HG02884 (cell line): ENCODE results near the gene VPS9D1.

Experiments
- ATAC-seq: cut with Tn5 transposase; IDR thresholded peaks from one replicate; pipeline ENCODE4 v1.9.1; 2021; ENCODE audit warnings: mild to moderate bottlenecking, moderate library complexity; ENCODE audit not compliant: unreplicated experiment

VPS9D1 gene

DNA sequence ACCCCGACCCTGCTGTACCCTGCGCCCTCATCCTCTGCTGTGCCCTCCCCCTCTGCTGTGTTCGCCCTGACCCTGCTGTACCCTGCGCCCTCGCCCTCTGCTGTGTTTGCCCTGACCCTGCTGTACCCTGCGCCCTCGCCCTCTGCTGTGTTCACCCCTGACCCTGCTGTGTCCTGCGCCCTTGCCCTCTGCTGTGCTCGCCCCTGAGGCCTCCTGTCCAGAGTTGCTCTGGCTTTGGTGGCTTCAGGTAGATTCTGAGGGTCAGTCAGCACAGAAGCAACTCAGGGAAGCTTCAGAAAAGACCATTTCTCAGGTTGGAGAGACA is 12.2 kb upstream of the VPS9D1 start:
- no peak for ATAC-seq

DNA sequence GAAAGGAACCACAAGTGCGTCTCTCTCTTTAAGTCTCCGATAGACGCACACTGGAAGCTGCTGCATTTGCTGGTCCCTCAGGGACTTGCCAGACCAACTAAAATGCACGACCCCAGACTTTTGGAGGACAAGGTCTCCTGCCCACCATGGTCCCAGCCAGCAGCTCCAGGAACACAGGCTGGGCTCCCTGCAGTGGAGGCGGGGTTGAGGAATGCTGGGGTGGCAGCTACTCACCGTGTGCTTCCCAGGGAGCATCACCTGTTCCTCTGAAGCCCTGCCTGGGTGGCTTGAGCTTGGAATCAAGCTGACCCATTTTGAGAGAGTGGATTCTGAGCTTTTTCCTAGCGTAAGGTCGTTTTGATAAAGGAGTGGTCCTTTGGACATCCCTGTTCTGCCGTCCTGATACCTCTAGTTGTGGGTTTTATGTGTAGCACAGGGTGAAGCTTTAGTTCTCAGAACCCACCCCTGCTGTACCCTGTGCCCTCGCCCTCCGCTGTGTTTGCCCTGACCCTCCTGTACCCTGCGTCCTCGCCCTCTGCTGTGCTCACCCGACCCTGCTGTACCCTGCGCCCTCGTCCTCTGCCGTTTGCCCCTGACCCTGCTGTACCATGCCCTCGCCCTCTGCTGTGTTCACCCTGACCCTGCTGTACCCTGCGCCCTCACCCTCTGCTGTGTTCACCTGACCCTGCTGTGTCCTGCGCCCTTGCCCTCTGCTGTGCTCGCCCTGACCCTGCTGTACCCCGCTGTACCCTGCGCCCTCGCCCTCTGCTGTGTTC is 11.6 kb upstream of the VPS9D1 start:
- no peak for ATAC-seq

DNA sequence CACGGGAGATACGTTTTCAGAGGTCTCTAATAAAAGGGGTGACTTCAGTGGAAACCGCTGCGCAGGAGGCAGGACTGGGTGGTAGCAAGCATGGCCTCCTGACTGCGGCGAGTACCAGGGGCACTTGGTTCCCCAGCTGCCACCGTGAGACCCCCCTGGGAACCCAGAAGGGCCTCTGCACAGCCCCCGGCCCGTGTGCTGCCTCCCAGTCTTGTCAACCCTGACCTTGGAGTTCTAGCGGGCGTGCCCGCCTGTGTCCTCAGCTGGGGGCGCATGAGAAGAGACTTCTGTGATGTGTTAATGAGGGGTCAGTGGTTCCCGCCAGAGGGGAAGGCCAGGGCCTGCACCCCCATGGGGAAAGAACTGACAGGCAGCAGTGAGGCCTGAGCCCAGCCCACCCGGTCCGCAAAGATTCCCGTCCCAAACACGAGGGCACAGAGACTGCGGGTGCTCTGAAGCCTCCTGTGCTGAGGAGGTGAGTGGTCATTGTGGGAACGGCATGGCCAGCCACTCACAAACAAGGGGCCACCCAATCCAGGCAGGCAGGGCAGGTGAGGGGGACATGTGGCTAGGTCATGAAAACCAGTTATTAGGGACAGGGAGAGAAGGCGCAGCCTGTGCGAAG is 10.0 kb upstream of the VPS9D1 start:
- no peak for ATAC-seq

DNA sequence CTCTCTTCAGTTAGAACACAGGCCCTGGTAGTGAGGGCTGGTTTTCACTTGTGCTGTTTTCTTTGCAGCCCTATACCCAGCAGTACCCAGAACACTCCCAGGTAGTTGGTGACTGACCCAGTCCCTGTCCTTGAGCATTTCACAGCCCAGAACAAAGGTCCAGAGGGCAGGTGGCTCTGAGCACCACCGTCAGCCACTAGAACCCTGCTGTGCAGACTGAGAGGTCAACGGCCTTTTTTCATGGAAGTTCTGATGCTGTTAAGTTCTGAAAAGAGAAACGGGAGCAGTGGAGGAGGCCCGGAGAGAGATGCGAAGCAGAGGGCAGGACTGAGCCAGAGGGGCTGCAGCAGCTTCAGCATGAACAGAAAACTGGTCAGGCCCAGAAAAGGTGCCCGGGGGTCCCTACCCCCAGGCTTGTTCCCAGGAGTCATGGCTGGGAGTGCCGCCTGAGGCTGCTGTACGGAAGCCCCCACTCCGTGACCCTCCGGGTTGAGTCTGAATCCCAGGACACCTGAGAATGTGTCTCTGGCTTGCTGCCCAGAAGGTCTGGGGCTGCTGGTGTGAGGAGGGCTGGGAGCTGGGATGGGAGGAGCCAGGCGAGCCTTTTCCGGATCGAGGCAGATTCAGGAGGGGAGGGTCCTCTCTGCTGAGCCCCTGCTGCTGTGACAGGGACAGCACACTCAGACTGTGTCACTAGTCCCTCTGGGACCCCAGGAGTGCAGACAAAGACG is 9.3 kb upstream of the VPS9D1 start:
- no peak for ATAC-seq

DNA sequence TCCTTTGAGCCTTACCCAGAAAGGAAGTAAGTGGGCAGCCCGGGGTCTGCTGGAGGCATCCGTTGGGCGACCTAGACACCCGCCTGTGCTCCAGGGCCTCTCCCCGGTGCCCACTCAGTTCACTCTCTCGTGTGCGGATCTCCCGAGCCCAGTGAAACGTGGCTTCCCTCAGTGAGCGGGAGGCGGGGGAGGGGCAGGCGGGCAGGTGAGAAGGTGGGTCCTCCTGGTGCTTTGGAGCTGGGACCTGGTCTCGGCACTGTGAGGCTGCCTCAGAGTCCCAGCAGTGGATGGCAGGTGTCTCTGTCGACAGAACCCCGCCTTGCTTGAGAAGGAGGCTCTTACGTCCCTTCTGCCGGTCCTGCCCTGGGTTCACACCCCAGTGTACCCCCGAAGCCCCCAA is 8.6 kb upstream of the VPS9D1 start:
- no peak for ATAC-seq

DNA sequence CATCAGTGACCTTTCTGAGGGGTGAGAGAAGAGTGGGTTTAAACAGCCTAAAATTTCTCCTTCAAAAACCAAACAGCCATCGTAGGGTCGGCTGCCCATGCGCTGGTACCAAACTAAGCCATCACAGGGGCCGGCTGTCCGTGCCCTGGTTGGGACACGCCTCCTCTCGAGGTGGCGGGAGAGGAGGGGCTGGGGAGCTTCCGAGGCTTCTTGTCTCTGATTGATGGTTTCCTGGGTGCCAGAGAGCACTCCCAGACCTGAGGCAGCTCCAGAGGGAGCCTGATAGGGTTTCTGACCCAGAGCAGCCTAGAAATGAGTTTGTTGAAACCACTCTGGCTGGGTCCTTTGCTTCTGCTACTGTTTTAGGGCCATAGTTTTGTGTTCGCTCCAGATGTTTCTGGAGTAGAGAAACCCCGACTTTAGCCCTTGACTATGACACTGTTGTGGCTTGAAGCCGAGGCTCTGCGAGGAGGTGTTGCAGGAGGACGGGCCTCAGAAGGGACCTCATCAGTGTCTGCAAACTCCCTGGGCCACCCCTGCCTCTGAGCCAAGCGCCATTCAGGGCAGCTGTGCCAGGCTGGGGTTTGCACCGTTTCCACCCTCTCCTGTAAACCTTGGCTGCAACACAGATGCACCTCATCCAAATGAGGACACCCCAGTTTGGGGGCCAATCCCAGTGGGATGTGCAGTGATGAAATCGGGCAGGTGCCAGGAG is 6.9 kb upstream of the VPS9D1 start:
- ATAC-seq: no peak

DNA sequence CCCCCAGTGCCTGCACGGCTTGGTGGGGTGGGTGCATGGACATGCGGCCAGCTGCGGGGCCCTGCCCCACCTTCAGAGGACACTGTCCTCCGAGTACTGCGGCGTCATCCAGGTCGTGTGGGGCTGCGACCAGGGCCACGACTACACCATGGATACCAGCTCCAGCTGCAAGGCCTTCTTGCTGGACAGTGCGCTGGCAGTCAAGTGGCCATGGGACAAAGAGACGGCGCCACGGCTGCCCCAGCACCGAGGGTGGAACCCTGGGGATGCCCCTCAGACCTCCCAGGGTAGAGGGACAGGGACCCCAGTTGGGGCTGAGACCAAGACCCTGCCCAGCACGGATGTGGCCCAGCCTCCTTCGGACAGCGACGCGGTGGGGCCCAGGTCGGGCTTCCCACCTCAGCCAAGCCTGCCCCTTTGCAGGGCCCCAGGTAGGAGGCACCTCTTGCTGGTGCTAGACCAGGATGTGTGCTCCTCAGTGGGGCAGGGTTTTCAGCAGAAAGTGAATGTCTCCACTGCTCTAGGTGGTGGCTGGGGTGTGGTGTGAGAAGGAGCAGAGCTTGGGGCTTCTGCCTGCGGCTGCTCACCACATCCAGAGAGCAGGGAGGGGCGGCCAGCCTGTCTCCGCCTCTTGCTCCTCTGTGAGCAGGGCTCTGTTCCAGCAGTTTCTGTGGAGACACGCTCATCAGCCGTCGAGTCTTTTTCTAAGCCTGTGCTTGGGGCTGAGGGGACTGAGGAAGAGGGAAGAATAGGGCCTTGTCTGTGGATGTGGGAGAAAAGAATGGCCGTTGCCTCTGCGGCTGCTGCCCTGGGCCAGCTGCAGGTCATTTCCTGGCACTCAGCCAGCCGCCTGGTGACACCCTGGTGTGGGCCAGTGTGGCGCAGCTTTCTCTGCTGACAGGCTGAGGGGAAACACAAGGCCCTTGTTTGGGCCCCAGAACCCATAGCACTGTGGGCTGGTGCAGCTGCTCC is 2.9 kb upstream of the VPS9D1 start:
- ATAC-seq: no peak

DNA sequence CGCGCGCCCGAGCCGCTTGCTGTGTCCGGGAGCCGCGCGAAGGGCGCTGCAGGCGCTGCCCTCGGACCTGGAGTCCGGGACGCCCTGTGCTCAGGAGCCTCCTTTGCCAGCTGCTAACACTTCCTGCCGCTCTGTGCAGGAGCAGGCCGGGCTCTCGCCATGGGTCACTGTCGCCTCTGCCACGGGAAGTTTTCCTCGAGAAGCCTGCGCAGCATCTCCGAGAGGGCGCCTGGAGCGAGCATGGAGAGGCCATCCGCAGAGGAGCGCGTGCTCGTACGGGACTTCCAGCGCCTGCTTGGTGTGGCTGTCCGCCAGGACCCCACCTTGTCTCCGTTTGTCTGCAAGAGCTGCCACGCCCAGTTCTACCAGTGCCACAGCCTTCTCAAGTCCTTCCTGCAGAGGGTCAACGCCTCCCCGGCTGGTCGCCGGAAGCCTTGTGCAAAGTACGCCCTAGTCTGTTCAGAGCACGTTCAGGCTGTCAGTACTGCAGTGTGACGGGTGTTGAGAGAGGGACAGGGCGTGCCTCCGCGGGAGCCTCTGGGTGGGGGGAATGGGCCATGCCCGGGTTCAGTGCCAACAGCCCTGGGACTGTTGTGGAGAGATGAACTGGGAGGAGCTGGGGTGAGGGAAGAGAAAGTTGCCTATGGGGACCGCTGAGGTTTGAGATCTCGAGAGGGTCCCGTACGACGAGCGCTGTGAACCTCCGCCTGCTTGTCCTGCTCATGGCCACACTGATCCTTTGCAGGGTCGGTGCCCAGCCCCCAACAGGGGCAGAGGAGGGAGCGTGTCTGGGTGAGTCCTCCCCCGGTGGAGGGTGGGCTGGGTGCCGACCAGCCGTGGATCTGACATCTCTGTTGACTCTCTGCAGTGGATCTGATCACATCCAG is 1.9 kb upstream of the VPS9D1 start:
- no peak for ATAC-seq

DNA sequence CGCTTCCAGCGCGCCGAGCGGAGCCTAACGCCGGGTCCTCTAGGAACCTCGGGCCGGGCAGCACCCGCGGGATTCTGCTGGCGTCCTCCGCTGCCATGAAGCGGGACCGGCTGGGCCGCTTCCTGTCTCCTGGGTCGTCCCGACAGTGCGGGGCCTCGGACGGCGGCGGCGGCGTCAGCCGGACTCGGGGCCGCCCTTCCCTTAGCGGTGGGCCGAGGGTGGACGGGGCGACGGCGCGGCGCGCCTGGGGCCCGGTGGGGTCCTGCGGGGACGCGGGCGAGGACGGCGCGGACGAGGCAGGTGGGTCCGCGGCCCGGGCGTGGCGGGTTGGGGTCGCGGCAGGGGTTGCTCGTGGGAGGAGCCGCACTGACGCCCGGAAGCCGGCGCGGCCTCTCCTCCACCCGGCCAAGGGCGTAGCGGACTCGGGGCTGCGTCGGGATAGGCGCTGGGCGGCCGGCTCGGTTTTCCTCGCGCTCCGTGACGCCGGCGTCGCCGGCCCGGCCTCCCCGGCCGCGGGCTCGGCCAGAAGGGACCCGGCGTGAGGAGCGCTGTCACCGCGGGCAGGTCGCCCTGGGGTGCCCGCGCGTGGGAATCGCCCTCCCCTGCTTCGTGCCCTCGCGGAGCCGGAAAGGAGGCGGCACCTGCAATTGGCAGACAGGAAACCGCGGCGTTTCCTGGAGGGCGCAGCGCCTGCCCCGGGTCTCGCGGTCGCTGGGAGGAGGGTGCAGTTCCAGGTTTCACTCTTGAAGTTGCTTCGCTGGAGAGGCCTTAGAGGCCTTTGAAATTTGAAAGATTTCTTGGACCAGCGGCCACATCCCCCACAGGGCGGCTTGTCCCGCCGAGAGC is 1.1 kb upstream of the VPS9D1 start:
- ATAC-seq: peak; percentile 17

DNA sequence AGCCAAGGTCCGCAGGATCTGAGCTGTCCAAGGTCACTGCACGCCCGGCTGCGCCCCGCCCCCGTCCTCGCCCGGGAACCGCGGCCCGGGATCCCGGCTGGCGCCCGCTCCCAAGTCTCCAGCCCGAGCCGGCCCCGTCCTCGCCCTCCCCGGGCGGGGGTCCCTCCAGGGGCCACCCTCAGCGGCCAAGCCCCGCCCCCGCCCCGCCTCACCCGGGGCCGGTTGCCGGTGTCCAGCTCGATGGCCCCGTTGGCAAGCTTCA is 216 bp downstream of the VPS9D1 start:
- peak; percentile 4 for ATAC-seq

DNA sequence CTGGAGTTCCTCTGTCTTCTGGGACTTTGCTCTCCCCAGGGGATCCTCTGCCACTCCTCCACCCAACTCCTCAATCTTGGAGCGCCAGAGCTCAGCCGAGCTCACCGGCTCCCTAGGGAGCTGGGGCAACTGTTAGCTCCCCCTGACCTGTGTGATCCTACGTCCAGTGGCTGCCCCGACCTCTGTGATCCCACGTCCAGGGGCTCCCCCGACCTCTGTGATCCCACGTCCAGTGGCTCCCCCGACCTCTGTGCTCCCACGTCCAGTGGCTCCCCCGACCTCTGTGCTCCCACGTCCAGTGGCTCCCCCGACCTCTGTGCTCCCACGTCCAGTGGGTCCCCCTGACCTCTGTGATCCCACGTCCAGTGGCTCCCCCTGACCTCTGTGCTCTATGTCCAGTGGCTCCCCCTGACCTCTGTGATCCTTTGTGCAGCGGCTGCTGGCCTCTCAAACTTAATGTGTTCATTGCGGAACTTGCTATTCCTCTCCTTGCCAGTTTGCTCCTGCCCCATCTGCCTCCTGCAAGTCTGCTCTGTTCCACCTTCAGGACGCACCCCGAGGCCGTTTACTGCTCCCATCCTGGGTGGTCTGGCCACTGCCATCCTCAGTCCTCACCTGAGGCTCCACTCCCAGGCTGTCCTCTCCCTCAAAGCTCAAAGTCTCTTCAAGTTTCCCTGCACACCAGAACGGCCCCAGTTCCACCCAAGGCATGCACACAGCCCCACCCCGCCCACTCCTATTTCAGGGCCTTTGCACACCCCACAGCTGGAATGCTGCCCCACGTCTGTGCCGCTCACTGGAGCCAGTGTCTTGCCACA is 2.8 kb downstream of the VPS9D1 start:
- ATAC-seq: no peak

DNA sequence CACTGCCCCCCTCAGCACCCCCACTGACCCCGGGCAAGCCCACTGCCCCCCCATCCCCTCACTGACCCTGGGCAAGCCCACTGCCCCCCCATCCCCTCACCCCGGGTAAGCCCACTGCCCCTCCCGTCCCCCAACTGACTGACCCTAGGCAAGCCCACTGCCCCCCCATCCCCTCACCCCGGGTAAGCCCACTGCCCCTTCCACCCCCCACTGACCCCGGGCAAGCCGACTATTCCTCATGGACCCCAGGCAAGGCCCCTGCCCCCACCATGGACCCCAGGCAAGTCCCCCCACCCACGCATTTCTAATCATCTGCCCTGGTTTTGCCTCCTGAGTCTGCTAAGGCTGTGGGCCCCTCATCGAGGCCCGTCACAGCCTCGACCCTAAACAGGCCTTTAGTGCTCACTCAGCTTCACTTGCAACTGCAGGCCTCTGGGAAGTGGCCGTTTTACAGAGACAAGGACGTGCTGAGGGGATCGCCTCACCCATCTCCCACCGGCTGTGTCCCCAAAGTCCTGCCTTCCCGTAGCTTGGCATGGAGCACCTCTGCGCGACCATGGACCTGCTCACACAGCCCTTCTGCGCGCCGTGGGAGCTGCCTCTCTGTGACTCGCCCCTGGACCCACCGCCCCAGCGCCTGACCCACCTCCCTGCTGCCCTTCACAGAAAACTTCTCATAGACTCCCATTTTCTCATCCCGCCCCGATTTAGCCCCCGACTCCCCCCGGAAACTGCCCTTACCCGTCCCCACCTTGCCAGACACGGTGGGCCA is 3.6 kb downstream of the VPS9D1 start:
- ATAC-seq: no peak

DNA sequence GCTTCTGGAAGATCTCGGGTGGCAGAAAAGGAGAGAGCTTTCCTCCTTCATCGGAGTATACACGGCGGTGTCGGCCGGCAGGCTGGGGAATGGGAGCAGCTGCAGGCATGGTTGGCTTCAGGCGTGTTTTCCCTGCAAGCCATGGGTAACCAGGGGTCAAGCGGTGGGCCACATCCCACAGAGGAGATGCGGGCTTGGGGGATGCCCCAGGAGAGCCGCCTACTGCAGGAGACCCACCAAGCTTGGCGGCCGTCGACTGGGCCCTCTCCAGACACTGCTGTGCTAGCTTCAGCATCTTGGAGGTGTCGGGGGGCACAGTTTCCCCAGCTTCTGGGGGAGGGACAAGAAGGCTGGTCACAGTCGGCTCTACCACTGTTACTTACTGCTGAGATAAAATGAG is 4.2 kb downstream of the VPS9D1 start:
- no peak for ATAC-seq

DNA sequence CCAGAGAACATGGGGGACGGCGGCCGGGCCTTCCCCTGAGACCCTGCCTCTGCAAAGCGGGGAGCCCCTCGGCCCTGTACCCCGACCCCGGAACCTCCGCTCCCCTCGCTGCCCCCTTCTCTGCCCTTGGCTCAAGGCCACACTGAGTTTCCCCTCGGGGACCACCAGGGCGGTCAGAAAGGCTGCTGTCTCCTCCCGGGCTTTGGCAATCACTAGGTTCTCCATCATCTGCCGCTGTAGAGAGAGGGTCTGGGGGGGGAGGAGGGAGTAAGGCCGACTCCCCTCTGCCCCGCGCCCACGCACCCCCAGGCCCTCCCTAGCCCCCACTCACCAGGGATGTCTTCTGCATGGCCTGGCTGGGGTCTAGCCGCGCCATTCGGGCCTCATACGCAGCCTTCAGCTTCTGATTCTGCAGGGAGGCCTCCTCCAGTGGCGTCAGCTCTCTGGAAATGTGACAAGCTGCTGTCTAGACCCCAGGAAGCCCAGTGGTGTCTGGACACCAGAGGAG is 8.4 kb downstream of the VPS9D1 start:
- no peak for ATAC-seq

DNA sequence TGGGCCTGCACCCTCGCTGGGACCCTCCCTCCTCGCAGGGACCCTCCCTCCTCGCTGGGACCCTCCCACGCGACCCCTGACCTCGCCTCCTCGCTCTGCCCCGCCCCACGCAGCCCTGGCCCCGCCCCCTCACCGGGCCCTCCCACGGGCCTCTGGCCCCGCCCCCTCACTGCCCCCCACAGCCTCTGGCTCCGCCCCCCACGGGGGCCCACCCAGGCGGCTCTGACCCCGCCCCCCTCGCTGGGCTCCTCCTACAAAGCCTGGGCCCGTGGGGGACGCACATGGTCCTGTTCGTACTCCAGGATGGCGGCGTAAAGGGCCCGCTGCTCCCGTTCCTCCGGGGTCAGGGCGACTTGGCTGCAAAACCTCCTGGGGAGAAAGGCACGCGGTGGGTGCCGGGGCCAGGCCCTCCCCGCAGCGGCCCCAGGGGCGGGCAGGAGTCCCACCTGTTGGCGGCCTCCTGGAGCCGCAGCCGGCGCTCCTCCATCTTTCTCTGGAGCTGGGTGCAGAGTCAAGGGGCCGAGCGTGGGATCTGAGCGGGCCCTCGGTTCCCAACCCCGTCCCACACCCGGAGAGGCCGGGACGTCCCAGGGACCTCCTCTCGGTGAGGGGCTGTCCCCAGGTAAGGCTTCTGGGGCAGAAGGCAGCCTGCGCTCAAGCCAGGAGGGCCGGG is 9.0 kb downstream of the VPS9D1 start:
- ATAC-seq: no peak
